K562 (cell line): ENCODE results near the gene CCDC70.

Experiments used
- DNMT1 ChIP-seq: fragments of 450-650 bp; IDR thresholded peaks from 2 replicates; pipeline ENCODE4 v1.6.1; 2016; ENCODE audit warnings: antibody characterized with exemption, mild to moderate bottlenecking
- HOMEZ ChIP-seq: fragments of 250-450 bp; sonication (Bioruptor Pico); IDR thresholded peaks from 2 replicates; pipeline ENCODE4 v1.4.0; 2020; ENCODE audit warnings: mild to moderate bottlenecking, moderate library complexity
- NFXL1 ChIP-seq: fragments of 450-650 bp; formaldehyde crosslinking; IDR thresholded peaks from 2 replicates; pipeline ENCODE4 v1.4.0; 2021; ENCODE audit warnings: mild to moderate bottlenecking
- RFX7 ChIP-seq: fragments of 250-450 bp; sonication (Bioruptor Pico); IDR thresholded peaks from 2 replicates; pipeline ENCODE4 v1.5.1; 2021; ENCODE audit warnings: mild to moderate bottlenecking
- YY1 ChIP-seq, 3 experiments: IDR thresholded peaks; 2 replicates each; pipeline ENCODE4 v1.6.1; 2011; ENCODE audit warnings: low read length in 2 of 3, mild to moderate bottlenecking in 2 of 3, moderate library complexity in 2 of 3, borderline replicate concordance in 1 of 3, control low read depth in 1 of 3, low read depth in 1 of 3; ENCODE audit not compliant: insufficient read depth in 3 of 3, insufficient replicate concordance in 2 of 3, control insufficient read depth in 1 of 3, insufficient read length in 1 of 3; ENCODE audit errors: extremely low read depth in 1 of 3
- ZNF644 ChIP-seq: fragments of 200-800 bp; sonication (Bioruptor generic); IDR thresholded peaks from 2 replicates; pipeline ENCODE4 v1.6.1; 2016; ENCODE audit warnings: low read depth, missing genetic modification characterization, missing compliant biosample characterization
- TF ChIP-seq, protein P1 (sequence below): fragments of 250-450 bp; sonication (Bioruptor Pico); IDR thresholded peaks from 2 replicates; pipeline ENCODE4 v1.5.0; 2022; ENCODE audit warnings: mild to moderate bottlenecking
- TF ChIP-seq, protein P2 (sequence below): sonication (generic); formaldehyde crosslinking; IDR thresholded peaks from 2 replicates; pipeline ENCODE4 v1.8.1; 2023; ENCODE audit warnings: mild to moderate bottlenecking, missing genetic modification reagents

DNA sequence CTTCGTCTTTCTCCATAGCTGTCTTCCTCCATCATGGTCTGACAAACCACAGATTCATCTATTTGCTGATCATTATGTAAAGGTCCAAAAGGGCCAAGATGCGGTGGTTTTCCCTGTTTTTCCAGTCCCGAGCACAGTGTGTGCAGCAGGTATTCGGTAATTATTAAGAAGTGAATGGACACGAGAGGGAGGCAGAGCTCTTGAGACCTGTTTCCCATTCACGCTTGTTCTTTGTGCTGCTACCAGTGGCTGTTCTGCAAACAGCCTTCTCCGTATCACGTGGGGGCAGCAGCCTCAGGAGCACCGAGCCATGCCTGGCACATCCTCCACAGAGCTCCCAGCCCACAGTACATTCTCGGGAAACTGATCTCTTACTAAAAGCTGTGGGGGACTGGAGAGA, 50.3 kb downstream of the CCDC70 start:
- TF ChIP-seq NFXL1 (no peak), ZNF644 (tag) (no peak), RFX7 (CRISPR knock-in tag) (no peak), DNMT1 (no peak), YY1 (IDR thresholded peaks at IDR 0.05; ENCODE audit: borderline replicate concordance in 1 of 3, control insufficient read depth in 1 of 3, extremely low read depth in 1 of 3, insufficient read depth in 3 of 3, insufficient read length in 1 of 3, insufficient replicate concordance in 2 of 3, low read depth in 1 of 3, low read length in 2 of 3) (no peak), HOMEZ (no peak)
- TF ChIP-seq, protein P1, sequence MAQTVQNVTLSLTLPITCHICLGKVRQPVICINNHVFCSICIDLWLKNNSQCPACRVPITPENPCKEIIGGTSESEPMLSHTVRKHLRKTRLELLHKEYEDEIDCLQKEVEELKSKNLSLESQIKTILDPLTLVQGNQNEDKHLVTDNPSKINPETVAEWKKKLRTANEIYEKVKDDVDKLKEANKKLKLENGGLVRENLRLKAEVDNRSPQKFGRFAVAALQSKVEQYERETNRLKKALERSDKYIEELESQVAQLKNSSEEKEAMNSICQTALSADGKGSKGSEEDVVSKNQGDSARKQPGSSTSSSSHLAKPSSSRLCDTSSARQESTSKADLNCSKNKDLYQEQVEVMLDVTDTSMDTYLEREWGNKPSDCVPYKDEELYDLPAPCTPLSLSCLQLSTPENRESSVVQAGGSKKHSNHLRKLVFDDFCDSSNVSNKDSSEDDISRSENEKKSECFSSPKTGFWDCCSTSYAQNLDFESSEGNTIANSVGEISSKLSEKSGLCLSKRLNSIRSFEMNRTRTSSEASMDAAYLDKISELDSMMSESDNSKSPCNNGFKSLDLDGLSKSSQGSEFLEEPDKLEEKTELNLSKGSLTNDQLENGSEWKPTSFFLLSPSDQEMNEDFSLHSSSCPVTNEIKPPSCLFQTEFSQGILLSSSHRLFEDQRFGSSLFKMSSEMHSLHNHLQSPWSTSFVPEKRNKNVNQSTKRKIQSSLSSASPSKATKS (CRISPR knock-in tag): no peak
- TF ChIP-seq, protein P2, sequence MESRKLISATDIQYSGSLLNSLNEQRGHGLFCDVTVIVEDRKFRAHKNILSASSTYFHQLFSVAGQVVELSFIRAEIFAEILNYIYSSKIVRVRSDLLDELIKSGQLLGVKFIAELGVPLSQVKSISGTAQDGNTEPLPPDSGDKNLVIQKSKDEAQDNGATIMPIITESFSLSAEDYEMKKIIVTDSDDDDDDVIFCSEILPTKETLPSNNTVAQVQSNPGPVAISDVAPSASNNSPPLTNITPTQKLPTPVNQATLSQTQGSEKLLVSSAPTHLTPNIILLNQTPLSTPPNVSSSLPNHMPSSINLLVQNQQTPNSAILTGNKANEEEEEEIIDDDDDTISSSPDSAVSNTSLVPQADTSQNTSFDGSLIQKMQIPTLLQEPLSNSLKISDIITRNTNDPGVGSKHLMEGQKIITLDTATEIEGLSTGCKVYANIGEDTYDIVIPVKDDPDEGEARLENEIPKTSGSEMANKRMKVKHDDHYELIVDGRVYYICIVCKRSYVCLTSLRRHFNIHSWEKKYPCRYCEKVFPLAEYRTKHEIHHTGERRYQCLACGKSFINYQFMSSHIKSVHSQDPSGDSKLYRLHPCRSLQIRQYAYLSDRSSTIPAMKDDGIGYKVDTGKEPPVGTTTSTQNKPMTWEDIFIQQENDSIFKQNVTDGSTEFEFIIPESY (CRISPR knock-in tag): no peak
